ENCODE measurements around the gene SSPN. TPM values are rescaled to one million over a fixed set of nuclear protein-coding genes. Genes with fewer than 3 reads are reported as not detected.

SSPN gene
- total and polyA plus RNA-seq, 9 of the 15 experiments (the other 6 are each of a cell fraction or from before 2014, with no cell fraction given), result 0.40 TPM; not detected in 8

GRCh38 chr12:26274441-26275312, 79.3 kb downstream of the SSPN start (continued):
- TF ChIP-seq ZFP1 (CRISPR knock-in tag; IDR thresholded peaks at IDR 0.05) (no peak), DPF2 (IDR thresholded peaks at IDR 0.05) (peak; percentile 97), NR1H2 (CRISPR knock-in tag; IDR thresholded peaks at IDR 0.05) (no peak), L3MBTL2 (IDR thresholded peaks at IDR 0.05) (peak; percentile 80), PHF20 (IDR thresholded peaks at IDR 0.05; ENCODE audit: partially characterized antibody) (peak; percentile 40), NCOA6 (IDR thresholded peaks at IDR 0.05) (peak; percentile 22; the same call in 1 of the 2 replicates), ZNF134 (CRISPR knock-in tag; conservative IDR thresholded peaks at IDR 0.05) (0 out of 2 replicates have a peak, but pooled peaks have one; percentile 12), MYBL2 (IDR thresholded peaks at IDR 0.05; ENCODE audit: low read depth) (peak; percentile 27; the same call in 1 of the 2 replicates), MYBL2 (CRISPR knock-in tag; IDR thresholded peaks at IDR 0.05; ENCODE audit: borderline replicate concordance) (no peak)
- TF ChIP-seq, protein P1, sequence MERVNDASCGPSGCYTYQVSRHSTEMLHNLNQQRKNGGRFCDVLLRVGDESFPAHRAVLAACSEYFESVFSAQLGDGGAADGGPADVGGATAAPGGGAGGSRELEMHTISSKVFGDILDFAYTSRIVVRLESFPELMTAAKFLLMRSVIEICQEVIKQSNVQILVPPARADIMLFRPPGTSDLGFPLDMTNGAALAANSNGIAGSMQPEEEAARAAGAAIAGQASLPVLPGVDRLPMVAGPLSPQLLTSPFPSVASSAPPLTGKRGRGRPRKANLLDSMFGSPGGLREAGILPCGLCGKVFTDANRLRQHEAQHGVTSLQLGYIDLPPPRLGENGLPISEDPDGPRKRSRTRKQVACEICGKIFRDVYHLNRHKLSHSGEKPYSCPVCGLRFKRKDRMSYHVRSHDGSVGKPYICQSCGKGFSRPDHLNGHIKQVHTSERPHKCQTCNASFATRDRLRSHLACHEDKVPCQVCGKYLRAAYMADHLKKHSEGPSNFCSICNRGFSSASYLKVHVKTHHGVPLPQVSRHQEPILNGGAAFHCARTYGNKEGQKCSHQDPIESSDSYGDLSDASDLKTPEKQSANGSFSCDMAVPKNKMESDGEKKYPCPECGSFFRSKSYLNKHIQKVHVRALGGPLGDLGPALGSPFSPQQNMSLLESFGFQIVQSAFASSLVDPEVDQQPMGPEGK (CRISPR knock-in tag; IDR thresholded peaks at IDR 0.05; ENCODE audit: borderline replicate concordance), result no peak
- TF ChIP-seq, protein P2, sequence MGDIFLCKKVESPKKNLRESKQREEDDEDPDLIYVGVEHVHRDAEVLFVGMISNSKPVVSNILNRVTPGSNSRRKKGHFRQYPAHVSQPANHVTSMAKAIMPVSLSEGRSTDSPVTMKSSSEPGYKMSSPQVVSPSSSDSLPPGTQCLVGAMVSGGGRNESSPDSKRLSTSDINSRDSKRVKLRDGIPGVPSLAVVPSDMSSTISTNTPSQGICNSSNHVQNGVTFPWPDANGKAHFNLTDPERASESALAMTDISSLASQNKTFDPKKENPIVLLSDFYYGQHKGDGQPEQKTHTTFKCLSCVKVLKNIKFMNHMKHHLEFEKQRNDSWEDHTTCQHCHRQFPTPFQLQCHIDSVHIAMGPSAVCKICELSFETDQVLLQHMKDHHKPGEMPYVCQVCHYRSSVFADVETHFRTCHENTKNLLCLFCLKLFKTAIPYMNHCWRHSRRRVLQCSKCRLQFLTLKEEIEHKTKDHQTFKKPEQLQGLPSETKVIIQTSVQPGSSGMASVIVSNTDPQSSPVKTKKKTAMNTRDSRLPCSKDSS (IDR thresholded peaks at IDR 0.05; ENCODE audit: low read depth, partially characterized antibody), result no peak
- TF ChIP-seq, protein P3, sequence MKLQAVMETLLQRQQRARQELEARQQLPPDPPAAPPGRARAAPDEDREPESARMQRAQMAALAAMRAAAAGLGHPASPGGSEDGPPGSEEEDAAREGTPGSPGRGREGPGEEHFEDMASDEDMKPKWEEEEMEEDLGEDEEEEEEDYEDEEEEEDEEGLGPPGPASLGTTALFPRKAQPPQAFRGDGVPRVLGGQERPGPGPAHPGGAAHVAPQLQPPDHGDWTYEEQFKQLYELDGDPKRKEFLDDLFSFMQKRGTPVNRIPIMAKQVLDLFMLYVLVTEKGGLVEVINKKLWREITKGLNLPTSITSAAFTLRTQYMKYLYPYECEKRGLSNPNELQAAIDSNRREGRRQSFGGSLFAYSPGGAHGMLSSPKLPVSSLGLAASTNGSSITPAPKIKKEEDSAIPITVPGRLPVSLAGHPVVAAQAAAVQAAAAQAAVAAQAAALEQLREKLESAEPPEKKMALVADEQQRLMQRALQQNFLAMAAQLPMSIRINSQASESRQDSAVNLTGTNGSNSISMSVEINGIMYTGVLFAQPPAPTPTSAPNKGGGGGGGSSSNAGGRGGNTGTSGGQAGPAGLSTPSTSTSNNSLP (IDR thresholded peaks at IDR 0.05; ENCODE audit: borderline replicate concordance, low read depth, low read length), result 0 out of 2 replicates have a peak, but pooled peaks have one; percentile 60

Data from K562 (cell line).